Caco-2 (cell line): ENCODE results near the gene TTC39A. TPM values are rescaled to one million over a fixed set of nuclear protein-coding genes. Genes with fewer than 3 reads are reported as not detected.

Experiments used
- BruUV-seq: library from RNA; stranded (reverse); fragments of 400-500 nt; replicated peaks from 2 replicates; lab custom pipeline; 2021; lab: Mats Ljungman, UMichigan
- CTCF ChIA-PET: fragments of 300-600 bp; sonication (Branson Sonifier 250); formaldehyde crosslinking; loops from one replicate; lab custom pipeline; 2022; ENCODE audit warnings: antibody characterized with exemption; lab: Charles Lee
- POLR2A ChIA-PET: fragments of 300-600 bp; sonication (Branson Sonifier 250); formaldehyde crosslinking; loops from one replicate; lab custom pipeline; 2022; ENCODE audit warnings: antibody characterized with exemption; lab: Charles Lee
- DNase-seq, 2 experiments: peaks; one replicate each; pipeline versions ENCODE4 v3.0.0 to v3.0.0-alpha.2; 2020 to 2022
- H3K27me3 ChIP-seq: replicated peaks from 2 replicates; pipeline ENCODE4 v1.6.0; 2011; ENCODE audit warnings: low read length; ENCODE audit not compliant: control insufficient read depth, insufficient read depth
- H3K36me3 ChIP-seq: 2 replicates; pipeline ENCODE4 v1.5.1; 2011; ENCODE audit warnings: low read length; ENCODE audit not compliant: control insufficient read depth, insufficient read depth
- H3K4me1 ChIP-seq: fragments of 250-450 bp; sonication (Bioruptor Pico); 2 replicates; pipeline ENCODE4 v1.5.1; 2020; ENCODE audit warnings: mild to moderate bottlenecking
- H3K4me3 ChIP-seq: 2 replicates; pipeline ENCODE4 v1.5.1; 2011; ENCODE audit warnings: low read depth, mild to moderate bottlenecking, control low read depth, low read length
- H3K9me3 ChIP-seq: fragments of 250-450 bp; sonication (Bioruptor Pico); 2 replicates; pipeline ENCODE4 v1.5.1; 2020; ENCODE audit warnings: mild to moderate bottlenecking, moderate library complexity
- H3K27ac Mint-ChIP-seq: one replicate; pipeline ENCODE4 v1.8.0; 2022; ENCODE audit warnings: mixed read lengths; ENCODE audit not compliant: unreplicated experiment
- H3K27me3 Mint-ChIP-seq: one replicate; pipeline ENCODE4 v1.8.0; 2022; ENCODE audit warnings: mixed read lengths; ENCODE audit not compliant: insufficient read depth, unreplicated experiment
- H3K36me3 Mint-ChIP-seq: one replicate; pipeline ENCODE4 v1.8.0; 2022; ENCODE audit warnings: mild to moderate bottlenecking, mixed read lengths; ENCODE audit not compliant: insufficient read depth, unreplicated experiment
- H3K4me1 Mint-ChIP-seq: one replicate; pipeline ENCODE4 v1.8.0; 2022; ENCODE audit warnings: low read depth, mixed read lengths; ENCODE audit not compliant: unreplicated experiment
- H3K4me3 Mint-ChIP-seq: one replicate; pipeline ENCODE4 v1.8.0; 2022; ENCODE audit warnings: mild to moderate bottlenecking, moderate library complexity, mixed read lengths; ENCODE audit not compliant: unreplicated experiment
- H3K9me3 Mint-ChIP-seq: one replicate; pipeline ENCODE4 v1.8.0; 2022; ENCODE audit warnings: mixed read lengths; ENCODE audit not compliant: unreplicated experiment
- intact Hi-C: fragments of 100-400 bp; cut with micrococcal nuclease; formaldehyde crosslinking; loops from one replicate; pipeline ENCODE4 v1.10.0; 2022; ENCODE audit not compliant: unreplicated experiment
- total RNA-seq: library from RNA; stranded (reverse); gene quantifications from 2 replicates; pipeline ENCODE4 v1.2.3, GENCODE V29; 2022
- TF ChIP-seq, protein P1 (sequence below), 2 experiments: fragments of 200-600 bp in 1 of 2; IDR thresholded peaks; 1 replicate in 1 of 2; 2 replicates in 1 of 2; pipeline versions ENCODE4 v1.5.1 to v1.8.0; 2011 to 2022; ENCODE audit warnings: antibody characterized with exemption in 1 of 2, control low read depth in 1 of 2, inconsistent platforms in 1 of 2, low read depth in 1 of 2, low read length in 1 of 2, mild to moderate bottlenecking in 1 of 2, moderate library complexity in 1 of 2; ENCODE audit not compliant: insufficient read depth in 1 of 2, severe bottlenecking in 1 of 2, unreplicated experiment in 1 of 2

The TTC39A gene
- total RNA-seq, 1 experiment from 2014 or later: 21.0 TPM

DNA sequence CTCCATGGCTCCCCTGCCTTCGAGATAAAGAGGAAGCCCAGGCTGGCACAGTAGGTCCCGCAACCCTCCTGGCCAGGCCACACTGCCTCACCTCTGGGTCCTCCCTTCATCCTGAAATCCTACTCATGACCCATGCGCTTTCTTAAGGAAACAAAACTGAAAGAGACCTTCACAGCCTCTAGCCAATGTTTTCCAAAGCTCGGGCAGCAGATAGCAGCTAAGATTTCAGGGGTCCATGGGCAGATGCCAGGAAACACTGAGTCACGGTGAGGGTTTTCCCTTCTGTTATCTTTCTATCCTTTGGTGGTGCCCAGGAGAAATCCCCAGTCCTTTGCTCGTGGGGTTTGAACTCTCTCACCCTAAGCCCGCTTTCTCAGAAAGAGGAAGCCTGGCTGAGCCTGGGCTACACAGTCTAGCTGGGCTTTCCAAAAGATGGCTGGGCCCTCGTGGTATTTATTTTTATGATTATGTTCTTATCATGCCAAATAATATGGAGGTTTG is 26.6 kb downstream of the TTC39A start:
- BruUV-seq: no TSS peak
- H3K36me3 ChIP-seq: no peaks in the 10 kb centered on the region
- Mint-ChIP-seq H3K4me3 (no peak overlapping the region), H3K27me3 (no peaks in the 10 kb centered on the region), H3K36me3 (no peaks in the 10 kb centered on the region), H3K4me1 (no peaks in the 10 kb centered on the region), H3K9me3 (no peaks in the 10 kb centered on the region), H3K27ac (no peak overlapping the region)
- intact Hi-C loops: no loop called here
- H3K9me3 ChIP-seq: no peaks in the 10 kb centered on the region
- no peaks in the 10 kb centered on the region for H3K27me3 ChIP-seq
- ChIA-PET CTCF (no interaction called here), POLR2A (no interaction called here)
- no peak overlapping the region for H3K4me3 ChIP-seq
- H3K4me1 ChIP-seq: peaks cover 9% of the 10 kb centered on the region
- DNase-seq: no peak
- TF ChIP-seq, protein P1, sequence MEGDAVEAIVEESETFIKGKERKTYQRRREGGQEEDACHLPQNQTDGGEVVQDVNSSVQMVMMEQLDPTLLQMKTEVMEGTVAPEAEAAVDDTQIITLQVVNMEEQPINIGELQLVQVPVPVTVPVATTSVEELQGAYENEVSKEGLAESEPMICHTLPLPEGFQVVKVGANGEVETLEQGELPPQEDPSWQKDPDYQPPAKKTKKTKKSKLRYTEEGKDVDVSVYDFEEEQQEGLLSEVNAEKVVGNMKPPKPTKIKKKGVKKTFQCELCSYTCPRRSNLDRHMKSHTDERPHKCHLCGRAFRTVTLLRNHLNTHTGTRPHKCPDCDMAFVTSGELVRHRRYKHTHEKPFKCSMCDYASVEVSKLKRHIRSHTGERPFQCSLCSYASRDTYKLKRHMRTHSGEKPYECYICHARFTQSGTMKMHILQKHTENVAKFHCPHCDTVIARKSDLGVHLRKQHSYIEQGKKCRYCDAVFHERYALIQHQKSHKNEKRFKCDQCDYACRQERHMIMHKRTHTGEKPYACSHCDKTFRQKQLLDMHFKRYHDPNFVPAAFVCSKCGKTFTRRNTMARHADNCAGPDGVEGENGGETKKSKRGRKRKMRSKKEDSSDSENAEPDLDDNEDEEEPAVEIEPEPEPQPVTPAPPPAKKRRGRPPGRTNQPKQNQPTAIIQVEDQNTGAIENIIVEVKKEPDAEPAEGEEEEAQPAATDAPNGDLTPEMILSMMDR (IDR thresholded peaks at IDR 0.05; ENCODE audit: insufficient read depth in 1 of 2, low read depth in 1 of 2, low read length in 1 of 2, severe bottlenecking in 1 of 2, unreplicated experiment in 1 of 2): no peak

DNA sequence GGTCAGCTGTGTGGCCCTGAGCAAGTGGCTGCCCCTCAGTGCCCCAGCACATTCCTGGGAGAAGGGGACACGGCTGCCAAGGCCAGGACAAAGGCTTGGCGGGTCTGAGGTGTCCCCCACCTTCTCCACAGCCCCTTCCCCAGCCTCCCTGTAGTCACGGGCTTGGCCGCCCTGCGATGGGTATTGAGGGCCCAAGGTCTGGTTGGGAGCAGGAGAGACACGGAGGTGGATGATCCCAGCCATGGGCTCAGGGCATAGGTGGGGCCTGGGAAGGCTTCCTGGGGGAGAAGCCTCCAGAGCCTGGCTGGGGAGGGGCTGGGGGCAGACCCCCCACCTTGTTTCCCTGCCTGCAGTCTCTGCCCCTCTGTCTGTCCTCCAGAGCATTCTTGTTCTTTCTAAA is 27.0 kb downstream of the TTC39A start:
- BruUV-seq: no TSS peak
- no peaks in the 10 kb centered on the region for H3K36me3 Mint-ChIP-seq
- H3K27me3 Mint-ChIP-seq: no peaks in the 10 kb centered on the region
- ChIA-PET CTCF (no interaction called here), POLR2A (no interaction called here)
- Histone ChIP-seq H3K27me3 (no peaks in the 10 kb centered on the region), H3K36me3 (no peaks in the 10 kb centered on the region), H3K4me1 (peaks cover 9% of the 10 kb centered on the region), H3K9me3 (no peaks in the 10 kb centered on the region), H3K4me3 (no peak overlapping the region)
- intact Hi-C loops: no loop called here
- H3K27ac Mint-ChIP-seq: no peak overlapping the region
- peaks cover 3% of the 10 kb centered on the region for H3K4me1 Mint-ChIP-seq
- no peak for DNase-seq
- TF ChIP-seq, protein P1 (IDR thresholded peaks at IDR 0.05; ENCODE audit: insufficient read depth in 1 of 2, low read depth in 1 of 2, low read length in 1 of 2, severe bottlenecking in 1 of 2, unreplicated experiment in 1 of 2): no peak
- no peak overlapping the region for H3K4me3 Mint-ChIP-seq
- no peaks in the 10 kb centered on the region for H3K9me3 Mint-ChIP-seq

DNA sequence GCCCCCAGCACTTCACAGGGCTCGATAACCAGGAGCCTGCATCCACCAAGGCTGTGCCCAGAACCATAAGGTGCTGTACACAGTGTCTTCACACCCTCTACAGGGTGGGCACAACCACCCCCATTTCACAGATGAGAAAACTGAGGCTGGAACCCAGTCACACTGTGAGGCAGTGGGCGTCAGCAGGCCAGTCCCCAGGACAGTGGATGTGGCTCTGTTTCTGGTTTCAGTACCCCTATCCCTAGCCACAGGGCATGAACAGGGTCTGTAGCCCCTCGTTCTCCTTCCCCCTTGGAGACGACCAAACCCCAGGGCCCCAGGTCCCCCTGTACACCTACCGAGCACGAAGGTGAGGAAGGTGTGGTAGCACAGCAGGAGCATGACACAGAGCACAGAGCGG is 27.6 kb downstream of the TTC39A start:
- H3K9me3 Mint-ChIP-seq: no peaks in the 10 kb centered on the region
- Histone ChIP-seq H3K9me3 (no peaks in the 10 kb centered on the region), H3K4me1 (peaks cover 9% of the 10 kb centered on the region), H3K4me3 (no peak overlapping the region), H3K36me3 (no peaks in the 10 kb centered on the region), H3K27me3 (no peaks in the 10 kb centered on the region)
- H3K27me3 Mint-ChIP-seq: no peaks in the 10 kb centered on the region
- peaks cover under 1% of the 10 kb centered on the region for H3K36me3 Mint-ChIP-seq
- ChIA-PET POLR2A (no interaction called here), CTCF (no interaction called here)
- DNase-seq: no peak
- intact Hi-C loops: no loop called here
- no peak overlapping the region for H3K27ac Mint-ChIP-seq
- peaks cover 9% of the 10 kb centered on the region for H3K4me1 Mint-ChIP-seq
- no peak overlapping the region for H3K4me3 Mint-ChIP-seq
- BruUV-seq: no TSS peak
- TF ChIP-seq, protein P1 (IDR thresholded peaks at IDR 0.05; ENCODE audit: insufficient read depth in 1 of 2, low read depth in 1 of 2, low read length in 1 of 2, severe bottlenecking in 1 of 2, unreplicated experiment in 1 of 2): no peak
